Fibroblast of upper back skin (primary cell): ENCODE data around the gene OSBPL10.

Experiments
- DNase-seq: peaks from one replicate; pipeline ENCODE4 v3.0.0-alpha.2; 2013

OSBPL10 gene

GRCh38 chr3:31763731-31764130, 217.3 kb downstream of the OSBPL10 start:
- DNase-seq: no peak

GRCh38 chr3:31762888-31763351, 218.1 kb downstream of the OSBPL10 start:
- DNase-seq: no peak

GRCh38 chr3:31762097-31762764, 218.8 kb downstream of the OSBPL10 start:
- no peak for DNase-seq

- no peak for DNase-seq
These were observed 220.4 kb downstream of the OSBPL10 start for GRCh38 chr3:31760654-31761053.

- DNase-seq: no peak
These were observed 222.6 kb downstream of the OSBPL10 start for GRCh38 chr3:31758322-31758965.

- DNase-seq: no peak
These were observed 225.0 kb downstream of the OSBPL10 start for GRCh38 chr3:31755926-31756658.

GRCh38 chr3:31754575-31755278, 226.3 kb downstream of the OSBPL10 start:
- DNase-seq: no peak

- no peak for DNase-seq
These were observed 228.0 kb downstream of the OSBPL10 start for GRCh38 chr3:31753050-31753425.

GRCh38 chr3:31752305-31753049, 228.6 kb downstream of the OSBPL10 start:
- no peak for DNase-seq

GRCh38 chr3:31750341-31750740, 230.7 kb downstream of the OSBPL10 start:
- DNase-seq: no peak

GRCh38 chr3:31748933-31749295, 232.1 kb downstream of the OSBPL10 start:
- DNase-seq: no peak

- no peak for DNase-seq
These were observed 232.7 kb downstream of the OSBPL10 start for GRCh38 chr3:31748281-31748932.

GRCh38 chr3:31747785-31748184, 233.3 kb downstream of the OSBPL10 start:
- DNase-seq: no peak

GRCh38 chr3:31744913-31745312, 236.1 kb downstream of the OSBPL10 start:
- no peak for DNase-seq

GRCh38 chr3:31743331-31744089, 237.6 kb downstream of the OSBPL10 start:
- no peak for DNase-seq

- DNase-seq: no peak
These were observed 240.7 kb downstream of the OSBPL10 start for GRCh38 chr3:31740397-31740796.

- no peak for DNase-seq
These were observed 242.7 kb downstream of the OSBPL10 start for GRCh38 chr3:31738412-31738811.

- DNase-seq: no peak
These were observed 245.4 kb downstream of the OSBPL10 start for GRCh38 chr3:31735667-31736066.

- no peak for DNase-seq
These were observed 247.8 kb downstream of the OSBPL10 start for GRCh38 chr3:31733234-31733667.

- DNase-seq: no peak
These were observed 248.5 kb downstream of the OSBPL10 start for GRCh38 chr3:31732548-31732947.

GRCh38 chr3:31729573-31729972, 251.5 kb downstream of the OSBPL10 start:
- no peak for DNase-seq
